NCI-H1417 treated with DMSO at 0.1 percent for 48 hours (cell line): ENCODE measurements around the gene SNRPA1.

Experiments used
- DNase-seq: peaks from one replicate; lab custom pipeline; 2025; lab: John Stamatoyannopoulos, UW

Gene SNRPA1

DNA sequence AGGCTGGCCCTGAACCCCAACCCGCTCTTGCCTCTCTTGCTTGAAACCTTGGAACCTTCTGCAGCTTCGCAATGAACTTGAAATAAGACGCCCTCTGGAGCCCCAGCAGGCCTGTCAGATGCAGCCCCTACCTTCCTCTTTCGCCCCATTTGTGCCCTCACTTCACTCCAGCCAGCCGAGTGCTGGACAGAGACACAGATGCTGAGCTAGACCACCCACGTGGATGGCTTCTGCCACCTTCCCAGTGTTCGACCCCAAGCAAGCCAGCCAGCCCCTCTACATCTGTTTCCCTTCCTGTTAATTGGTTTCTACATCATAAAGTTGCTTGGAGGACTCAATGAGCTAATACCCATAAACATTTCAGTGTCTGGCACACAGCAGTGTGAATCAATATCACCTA, 23.8 kb upstream of the SNRPA1 start:
- DNase-seq = no peak

DNA sequence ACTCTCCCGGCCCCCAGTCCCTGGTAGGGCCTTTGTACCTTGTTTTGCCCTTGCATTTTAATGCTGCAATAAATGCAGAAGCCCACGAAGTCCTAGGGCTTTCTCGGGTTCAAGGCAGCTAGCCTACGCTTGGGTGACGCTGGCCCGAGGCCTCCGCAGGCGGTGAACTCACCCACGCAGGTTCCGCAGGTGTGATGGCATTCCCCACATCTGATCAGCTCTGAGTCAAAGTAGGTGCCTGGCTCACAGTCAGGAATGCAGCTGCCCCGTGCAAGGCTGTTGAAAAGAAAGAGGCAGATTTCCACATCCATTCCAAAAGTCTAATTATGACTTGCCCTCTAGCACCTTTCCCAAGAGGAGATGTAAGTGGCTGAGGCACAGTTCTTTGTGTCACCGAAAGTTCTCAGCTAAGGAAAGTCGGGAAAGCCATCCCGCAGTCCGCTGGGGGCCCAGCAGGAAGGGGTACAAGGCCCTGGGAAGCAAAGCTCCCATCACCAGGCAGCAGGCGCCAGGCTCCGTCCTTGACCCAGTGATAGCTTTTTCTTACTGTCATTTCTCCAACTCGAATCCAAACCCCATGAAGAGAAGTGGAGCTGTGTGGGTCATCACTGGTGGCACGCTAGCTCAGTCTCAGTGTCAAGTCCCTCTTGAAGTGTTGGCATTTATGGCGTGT, 23.2 kb upstream of the SNRPA1 start:
- no peak for DNase-seq

DNA sequence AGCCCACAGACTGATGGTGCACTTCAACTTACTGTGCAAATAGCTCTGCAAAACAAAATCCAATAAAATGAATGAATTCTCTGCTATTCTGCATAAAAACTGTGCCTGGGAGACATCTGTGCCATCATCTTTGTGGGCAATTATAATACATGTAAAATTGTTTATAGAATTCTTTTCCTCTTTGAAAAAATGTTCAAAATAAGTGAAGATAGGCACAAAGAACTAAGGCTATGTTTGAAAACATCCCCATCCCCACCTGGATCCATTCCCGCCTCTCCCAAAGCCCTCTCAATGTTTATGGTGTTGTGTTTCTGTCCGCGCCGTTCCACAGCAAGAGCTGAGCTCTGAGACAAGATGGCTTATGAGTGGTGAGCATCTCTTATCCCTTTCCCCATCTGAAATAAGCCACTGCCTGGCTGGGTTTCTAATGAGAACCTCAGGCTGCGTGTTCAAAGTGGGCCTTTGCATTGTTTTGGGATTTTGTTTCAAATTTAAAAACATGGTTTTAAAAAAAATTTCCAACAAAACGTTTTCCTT, 22.4 kb upstream of the SNRPA1 start:
- no peak for DNase-seq

DNA sequence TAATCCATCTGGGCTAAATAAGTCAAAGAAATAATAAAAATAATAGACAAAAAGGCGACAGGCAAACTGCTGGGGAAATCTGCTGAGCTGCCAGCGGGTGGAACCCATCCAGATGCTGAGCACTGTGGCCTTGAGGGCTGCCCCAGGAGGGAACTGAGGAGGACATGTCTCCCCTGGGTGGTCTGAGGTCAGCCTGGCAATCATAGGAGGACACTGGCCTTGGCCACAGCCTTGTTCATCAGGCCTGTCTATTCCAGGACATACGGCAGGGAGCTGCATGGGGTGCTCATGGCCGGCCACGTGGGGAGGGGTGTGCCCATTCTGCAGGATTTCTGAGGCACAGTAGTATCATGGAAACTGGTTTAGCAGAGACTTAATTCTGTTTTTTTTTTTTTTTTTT, 21.5 kb upstream of the SNRPA1 start:
- DNase-seq = no peak

DNA sequence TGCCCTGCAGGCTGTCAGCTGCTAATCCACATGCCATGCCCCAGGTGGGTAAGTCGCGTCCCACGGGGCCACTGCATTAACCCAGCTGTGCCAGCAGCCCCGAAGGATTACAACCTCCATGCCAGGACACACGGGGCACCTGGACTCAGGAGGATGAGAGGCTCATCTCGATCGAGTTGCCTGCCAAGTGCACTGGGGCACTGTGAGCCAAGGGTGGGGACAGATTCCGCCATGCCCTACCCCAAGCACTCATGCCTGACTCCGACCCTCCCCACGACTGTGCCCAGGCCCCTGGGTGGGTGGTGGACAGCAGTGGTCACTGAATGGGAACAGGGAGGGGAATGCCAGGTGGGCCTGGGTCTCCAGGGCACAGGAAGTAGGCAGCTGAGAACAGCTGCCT, 20.7 kb upstream of the SNRPA1 start:
- DNase-seq = no peak

DNA sequence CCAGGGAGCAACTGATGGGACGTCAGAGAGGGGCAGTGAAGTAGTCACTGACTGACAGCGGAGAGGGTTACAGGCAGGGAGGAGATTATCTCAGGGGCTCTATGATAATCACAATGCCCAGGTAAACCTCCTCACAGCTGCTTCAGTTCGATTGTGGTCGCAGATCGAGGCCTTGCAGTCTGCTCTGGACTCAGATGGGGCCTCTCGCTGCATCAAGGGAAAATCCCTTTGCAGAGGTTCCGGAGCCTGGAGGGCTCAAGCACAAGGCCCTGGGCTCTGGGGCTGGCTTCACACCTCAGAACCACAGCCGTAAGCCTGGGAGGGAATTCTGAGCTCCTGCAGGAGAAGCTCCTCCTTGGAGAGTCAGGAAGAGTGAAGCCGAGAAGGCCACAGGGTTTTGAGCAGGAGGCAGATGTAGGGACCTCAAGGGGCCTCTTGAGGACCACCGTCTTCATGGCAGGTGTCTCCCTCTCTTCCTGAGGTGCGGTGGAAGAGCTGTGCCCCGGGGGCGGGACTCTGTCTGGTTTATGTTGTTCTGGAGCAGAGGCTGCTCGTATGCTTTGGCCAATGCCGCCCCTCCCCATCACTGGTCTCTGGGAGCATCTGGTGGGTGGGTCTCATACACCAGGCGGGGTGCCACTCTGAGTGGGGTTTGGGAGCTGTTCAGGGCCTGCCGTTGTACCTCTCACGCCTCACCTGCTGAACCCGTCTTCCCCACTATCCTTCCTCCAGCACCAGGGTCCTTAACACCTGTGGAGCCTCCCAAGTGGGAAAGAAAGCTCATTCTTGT, 19.5 kb upstream of the SNRPA1 start:
- DNase-seq = no peak

DNA sequence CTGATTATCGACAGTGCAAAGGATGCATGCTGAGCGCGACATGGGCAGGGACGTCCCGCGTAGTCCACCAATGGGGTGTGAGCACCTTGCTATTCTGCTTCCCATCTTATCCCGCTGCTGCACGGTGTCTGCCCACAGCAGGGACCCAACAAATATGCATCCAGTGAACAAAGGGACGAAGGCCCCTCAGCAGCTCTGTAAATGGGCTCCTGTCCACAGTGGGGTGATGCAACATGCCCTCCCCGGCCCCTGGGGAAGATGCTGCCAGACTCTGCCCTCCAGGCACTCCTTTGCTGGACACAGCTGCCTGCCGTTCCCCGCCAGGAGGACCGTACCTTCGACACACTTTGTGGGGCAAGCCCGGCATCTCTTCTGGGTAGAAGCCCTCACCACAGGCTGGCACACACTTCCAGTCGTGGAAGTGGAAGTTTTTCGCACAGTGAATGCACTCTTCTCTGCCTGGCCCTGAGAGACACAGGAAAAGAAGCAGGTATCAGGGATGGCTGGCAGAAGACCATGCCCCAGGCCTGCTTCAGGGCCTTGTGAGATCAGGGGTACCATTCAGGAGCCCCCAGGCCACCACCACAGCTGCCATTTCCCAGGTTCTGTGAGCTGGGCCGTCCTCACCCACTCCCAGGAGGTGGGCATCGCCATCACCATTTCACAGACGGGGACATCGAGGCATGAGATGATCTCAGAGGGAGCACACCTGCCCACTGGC, 18.2 kb upstream of the SNRPA1 start:
- no peak for DNase-seq

DNA sequence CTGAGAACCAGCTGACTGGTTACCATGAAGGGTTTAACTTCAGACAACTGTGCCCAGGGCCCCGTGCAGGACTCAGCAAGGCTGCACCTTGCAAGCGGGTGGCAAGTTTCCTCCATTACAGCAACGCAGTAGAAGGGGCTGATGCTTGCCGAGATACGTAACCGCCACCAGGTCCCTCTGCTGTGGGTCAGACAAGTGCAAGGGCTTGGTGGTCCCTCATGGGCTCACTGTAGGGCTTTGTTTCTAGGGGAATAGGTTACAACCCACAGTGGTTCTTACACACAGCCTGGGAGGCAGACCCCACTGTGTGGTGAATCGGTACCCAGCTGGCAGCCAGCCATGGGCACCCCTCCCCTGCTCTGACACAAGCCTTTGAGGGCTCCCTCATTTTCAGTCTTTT, 15.5 kb upstream of the SNRPA1 start:
- no peak for DNase-seq

DNA sequence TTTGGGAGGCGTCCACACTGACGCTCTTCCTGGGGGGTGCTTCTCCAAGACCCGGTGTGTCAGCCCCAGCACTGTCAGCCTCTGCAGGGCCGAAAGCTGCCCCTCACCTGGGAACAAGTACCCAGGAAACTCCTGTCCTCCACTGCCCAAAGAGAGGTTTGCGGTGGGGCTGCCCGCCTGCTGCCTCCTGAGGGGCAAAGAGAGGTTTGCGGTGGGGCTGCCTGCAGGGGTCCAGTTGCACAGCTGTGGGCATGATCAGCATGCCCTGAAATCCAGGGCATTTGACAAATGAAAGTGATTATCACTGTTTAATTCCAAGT, 15.1 kb upstream of the SNRPA1 start:
- DNase-seq = no peak

DNA sequence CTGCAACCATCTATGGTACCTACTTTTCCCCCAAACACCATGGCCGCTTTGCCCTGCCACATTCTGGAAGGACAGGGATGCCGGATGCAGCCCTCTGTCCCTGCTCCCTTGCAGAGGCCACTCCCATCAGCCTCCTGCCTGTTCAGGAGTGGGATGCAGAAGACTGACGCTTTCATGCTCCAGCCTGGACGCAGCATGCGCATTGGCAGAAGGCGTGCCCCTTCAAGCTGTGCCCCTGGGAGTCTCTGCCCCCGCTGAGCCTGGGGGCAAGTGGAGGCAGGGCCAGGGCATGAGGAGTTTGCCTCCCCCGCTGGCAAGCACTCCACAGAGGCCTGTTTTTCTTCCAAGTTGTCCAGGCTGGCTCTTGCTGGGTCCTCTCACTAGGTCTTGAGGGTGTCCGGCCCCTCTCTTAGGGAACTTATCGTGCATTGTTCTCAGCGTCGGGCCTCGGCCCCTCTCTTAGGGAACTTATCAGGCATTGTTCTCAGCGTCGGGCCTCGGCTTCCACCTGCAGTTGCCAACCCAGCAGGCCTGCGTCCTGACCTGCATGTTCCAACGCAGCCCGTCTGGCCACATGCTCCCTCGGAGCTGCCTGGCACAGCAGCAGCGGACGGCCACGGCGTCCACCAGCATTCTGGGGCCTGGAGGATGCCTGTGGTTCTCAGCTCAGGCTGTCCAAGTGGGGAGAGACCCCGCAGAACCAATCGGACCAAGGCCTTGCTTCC, 14.6 kb upstream of the SNRPA1 start:
- DNase-seq = peak; percentile 10

DNA sequence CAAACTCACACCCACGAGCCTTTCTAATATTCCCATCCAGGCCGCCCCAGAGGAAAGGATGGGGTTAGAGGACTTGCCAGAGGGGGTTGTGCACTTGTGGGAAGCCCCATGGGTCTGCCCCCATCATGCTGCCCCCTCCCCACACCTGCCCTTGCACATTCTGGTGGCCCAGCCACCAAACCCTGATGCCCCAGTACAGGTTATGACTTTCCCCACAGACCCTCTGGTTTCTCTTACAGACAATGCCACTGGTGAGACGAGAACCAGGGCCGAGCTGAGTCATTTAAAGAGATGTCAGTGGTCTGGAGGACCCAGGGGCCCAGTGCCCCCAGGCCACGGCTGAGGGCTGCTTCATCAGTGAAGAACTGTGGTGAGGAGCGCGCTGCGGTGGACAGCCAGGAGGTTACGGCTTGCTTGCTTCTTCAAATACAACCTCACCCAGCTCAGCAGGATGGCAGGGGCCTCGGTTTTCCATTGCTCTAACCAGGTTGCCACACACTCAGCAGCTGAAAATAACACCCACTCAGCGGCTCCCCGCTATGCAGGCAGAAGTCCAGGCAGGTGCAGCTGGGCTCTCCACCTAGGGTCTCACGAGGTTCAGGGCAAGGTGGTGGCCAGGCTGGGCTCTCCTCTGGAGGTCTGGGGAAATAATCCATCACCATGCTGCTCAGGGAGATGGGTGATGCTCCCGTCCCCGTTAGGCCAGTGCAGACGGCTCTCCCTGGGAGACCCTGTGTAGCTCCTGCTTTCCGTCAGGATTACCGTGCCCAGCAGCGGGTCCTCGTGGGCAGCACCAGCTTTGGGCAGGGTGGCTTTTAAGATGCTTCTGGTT, 13.8 kb upstream of the SNRPA1 start:
- DNase-seq = peak; percentile 10

DNA sequence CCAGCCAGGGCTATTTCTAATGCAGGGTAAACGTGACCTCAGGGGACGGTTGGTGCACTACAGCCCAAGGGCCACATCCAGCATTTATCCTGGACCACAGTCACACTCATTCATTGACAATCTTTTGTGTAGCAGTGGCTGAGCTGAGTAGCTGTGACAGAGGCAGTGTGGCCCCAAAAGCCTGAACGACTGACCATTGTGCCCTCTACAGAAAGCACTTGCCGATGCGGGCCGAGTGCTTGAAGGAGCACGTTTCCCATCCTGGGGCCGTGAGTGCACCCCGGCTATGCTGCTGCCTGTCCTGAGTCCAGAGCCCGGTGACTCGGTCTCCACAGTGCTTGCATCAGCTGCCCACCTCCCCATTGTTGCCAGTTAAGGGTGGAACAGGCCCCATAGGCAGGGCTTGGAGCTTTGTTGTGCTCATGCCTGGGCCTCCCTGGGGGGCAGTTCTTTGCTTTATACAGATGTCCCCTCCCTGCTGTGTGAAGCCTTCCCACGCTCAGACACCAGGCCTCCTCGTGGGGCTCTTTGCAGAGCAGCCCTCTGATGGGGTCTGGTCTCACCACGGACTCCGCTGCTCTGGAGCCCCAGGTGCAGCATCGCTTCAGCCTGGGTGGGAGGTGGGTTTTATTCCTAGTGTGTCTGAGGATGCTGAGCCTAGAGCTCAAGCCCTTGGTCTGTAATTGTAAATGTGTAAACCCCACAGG, 13.0 kb upstream of the SNRPA1 start:
- DNase-seq = no peak

DNA sequence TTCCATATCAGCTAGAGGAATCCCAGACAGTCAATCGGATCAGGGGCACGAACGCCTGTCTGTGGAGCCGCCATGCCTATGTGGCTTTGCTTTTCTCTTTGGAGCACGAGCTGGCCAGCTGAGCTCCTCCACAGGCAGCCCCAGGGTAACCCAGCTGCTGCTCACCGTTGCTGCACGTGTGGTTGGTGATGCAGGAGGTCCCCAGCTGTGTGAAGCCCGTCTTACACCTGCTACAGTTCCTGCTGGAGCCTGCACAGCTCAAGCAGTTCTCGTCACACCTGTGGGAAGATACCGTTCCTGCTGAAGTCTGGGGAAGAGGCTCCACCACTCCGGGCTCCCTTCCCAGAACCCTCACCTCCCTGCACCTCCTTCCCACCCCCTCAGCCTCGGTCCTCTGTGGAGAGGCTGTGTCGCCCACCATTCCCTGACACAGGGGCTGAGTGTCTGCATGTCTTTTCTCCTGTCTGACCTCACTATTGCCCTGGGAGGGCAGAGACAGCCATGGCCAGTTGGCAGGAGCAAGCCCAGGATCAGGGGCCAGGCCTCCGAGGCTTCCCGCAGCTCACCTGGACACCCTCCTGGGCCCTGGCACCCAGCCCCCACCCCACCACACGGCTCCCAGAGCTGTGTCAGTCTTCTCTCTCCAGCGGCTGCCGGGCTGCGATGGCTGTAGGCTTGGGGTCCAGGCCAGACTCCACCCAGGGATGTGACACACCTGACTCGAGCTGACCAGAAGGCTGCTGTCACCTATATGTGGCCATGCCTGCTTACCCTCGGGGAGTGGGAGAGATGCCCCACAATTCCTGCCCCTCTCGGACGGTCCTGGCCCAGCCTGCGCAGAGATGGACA, 12.2 kb upstream of the SNRPA1 start:
- no peak for DNase-seq

DNA sequence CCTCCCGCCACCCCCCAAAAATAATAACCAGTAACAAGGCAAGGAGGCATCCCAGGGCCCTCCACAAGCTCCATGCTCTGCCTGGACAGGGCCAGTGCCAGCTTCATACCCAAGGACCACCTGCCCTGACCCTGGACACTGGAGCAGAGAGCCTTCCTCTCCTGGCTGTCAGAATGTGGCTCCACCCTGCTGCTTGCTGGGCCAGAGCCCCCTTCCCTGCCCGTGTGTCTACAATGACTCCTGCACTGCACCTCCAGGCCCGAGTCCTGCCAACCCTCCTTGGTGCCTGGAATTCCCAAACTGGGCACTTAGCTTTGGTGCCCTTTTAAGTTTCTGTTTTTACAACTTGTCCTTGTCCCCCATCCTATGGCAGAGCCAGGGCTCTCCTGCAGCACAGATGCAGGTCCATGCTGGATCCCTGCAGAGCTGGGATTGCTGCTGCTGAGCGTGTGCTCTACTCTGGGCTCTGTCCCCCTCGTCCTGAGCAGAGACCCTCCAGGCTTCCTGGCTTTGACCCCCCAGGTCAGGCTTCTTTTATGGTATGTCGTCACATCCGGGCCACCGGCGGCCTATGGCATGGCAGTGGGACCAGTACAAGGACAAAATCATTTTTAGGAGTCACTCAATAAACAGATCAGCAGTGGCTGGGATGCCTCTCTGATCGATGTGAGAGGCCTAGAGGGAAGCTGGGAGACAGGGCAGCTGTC, 11.4 kb upstream of the SNRPA1 start:
- DNase-seq = no peak

DNA sequence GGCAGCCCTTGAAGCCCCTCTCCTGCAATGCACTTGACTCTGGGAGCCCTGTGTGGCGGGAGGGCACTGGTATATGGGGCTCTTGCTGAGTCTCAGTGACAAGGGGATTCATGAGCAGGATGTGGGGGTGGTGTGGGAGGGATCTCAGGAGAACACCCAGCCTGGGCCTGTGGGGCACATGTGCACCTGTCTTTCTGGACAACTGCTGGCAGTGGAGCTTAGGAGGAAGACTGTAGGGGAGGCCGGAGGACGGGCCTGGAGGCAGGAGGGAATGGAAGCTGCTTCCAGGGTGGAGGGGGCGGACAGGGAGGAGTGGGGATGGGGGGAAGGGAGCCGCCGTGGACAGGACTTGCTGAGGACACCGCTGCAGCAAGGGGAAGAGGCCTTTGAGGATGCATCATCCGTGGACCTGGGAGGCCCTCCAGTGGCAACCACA, 10.8 kb upstream of the SNRPA1 start:
- no peak for DNase-seq

DNA sequence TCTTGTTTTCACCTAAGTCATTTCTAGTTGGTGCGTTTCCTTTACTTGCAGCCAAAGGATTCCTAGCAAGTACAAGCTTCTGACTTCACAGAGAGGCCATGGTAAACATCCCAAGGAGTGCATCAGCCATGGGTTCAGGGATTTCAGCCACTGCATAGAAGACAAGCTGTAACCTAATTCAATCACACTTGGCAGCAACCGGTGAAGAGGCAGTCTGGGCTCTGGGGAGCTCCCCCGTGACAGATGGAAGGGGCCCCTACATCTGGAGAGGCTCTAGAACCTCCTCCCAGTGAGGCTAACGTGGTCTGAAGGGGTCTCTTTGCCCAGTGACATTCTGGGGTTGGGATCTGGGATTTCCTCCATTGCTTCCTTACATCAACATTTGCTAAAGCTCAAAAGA, 8.4 kb upstream of the SNRPA1 start:
- no peak for DNase-seq

DNA sequence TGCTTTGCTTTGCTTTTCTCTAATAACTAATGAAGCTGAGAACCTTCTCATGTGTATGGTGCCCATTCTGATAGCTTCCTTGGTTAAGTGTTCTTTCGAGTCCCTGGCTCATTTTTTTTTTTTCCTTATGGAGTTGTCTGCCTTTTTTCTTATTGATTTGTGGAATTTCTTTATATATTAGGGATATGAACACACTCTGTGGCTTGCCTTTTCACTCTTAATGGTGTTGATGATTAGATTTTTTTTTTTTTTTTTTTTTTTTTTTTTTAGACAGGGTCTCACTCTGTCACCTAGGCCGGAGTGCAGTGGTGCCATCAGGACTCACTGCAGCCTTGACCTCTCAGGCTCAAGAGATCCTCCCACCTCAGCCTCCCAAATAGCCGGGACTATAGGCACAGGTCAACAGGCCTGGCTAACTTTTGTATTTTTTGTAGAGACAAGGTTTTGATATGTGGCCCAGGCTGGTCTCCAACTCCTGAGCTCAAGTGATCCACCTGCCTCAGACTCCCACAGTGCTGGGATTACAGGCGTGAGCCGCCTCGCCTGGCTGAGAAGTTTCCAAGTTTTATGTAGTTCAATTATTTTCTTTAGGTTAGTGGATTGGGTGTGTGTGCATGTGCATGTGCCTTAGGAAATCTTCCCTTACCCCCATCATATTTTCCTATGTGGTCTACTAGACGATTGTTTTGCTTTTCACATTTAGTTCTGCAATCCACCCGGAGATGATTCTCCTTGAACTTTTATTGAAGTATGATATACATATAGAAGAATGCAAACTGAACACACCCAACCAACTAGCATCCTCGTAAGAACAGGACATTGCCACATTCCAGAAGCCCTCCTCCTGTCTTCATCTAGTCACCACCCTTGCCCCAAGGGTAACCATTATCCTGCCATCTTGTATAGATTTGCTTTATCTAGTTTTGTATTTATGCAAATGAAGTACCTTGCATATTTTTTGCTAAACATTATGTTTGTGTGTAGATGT, 1.7 kb upstream of the SNRPA1 start:
- no peak for DNase-seq

DNA sequence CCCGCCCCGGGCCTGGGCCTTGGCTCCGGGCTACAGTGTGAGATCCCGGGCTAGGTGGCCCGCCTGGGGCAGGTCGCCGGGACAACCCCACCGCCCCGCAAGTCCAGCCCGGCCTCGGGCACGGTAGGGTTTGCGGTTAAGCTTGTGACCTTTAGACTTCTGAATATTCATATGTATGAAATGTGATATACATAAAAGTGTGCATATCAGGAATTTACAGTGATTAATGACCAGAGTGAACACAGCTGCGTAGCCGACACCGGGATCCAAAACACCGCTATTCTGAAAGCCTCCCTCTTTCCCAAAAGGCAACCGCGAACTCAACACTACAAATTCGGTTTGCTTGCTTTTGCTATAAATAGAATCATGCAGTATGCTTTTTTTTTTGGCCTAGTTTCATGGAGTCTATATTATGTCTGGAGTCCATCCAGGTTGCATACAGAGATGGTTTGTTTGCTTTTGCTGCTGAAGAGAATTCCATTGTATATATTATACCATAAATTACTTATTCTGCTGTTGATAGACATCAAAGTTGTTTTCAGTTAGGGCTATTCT, 636 bp upstream of the SNRPA1 start:
- no peak for DNase-seq
